Measurements from ENCODE around the gene TOX2.

Gene TOX2

GRCh38 chr20:44071057-44071456 is 156.4 kb downstream of the TOX2 start:
- FAIRE-seq, result no peak
- no peak for DNase-seq (ENCODE audit: insufficient read length, low spot score)
- TF ChIP-seq POU2F2 (IDR thresholded peaks at IDR 0.05; ENCODE audit: low read depth, low read length), result no peak
- no peak for TF ChIP-seq POLR2AphosphoS5 (IDR thresholded peaks at IDR 0.05; ENCODE audit: low read depth, low read length)
- TF ChIP-seq PAX5 (IDR thresholded peaks at IDR 0.05; ENCODE audit: insufficient read depth, low read length, severe bottlenecking), result no peak
- no peak for TF ChIP-seq SPI1 (IDR thresholded peaks at IDR 0.05; ENCODE audit: low read depth, low read length)
- no peak for TF ChIP-seq POLR2A (IDR thresholded peaks at IDR 0.05; ENCODE audit: low read depth, low read length)
- TF ChIP-seq TAF1 (IDR thresholded peaks at IDR 0.05; ENCODE audit: low read depth, low read length), result no peak

- DNase-seq (ENCODE audit: insufficient read length, low spot score) (no peak), FAIRE-seq (no peak)
- TF ChIP-seq TAF1 (IDR thresholded peaks at IDR 0.05; ENCODE audit: low read depth, low read length), result no peak
- TF ChIP-seq PAX5 (IDR thresholded peaks at IDR 0.05; ENCODE audit: insufficient read depth, low read length, severe bottlenecking), result no peak
- TF ChIP-seq POU2F2 (IDR thresholded peaks at IDR 0.05; ENCODE audit: low read depth, low read length), result no peak
- TF ChIP-seq POLR2A (IDR thresholded peaks at IDR 0.05; ENCODE audit: low read depth, low read length), result no peak
- TF ChIP-seq SPI1 (IDR thresholded peaks at IDR 0.05; ENCODE audit: low read depth, low read length), result no peak
- no peak for TF ChIP-seq POLR2AphosphoS5 (IDR thresholded peaks at IDR 0.05; ENCODE audit: low read depth, low read length)
Observed at GRCh38 chr20:44071526-44072111, 157.0 kb downstream of the TOX2 start.

DNA sequence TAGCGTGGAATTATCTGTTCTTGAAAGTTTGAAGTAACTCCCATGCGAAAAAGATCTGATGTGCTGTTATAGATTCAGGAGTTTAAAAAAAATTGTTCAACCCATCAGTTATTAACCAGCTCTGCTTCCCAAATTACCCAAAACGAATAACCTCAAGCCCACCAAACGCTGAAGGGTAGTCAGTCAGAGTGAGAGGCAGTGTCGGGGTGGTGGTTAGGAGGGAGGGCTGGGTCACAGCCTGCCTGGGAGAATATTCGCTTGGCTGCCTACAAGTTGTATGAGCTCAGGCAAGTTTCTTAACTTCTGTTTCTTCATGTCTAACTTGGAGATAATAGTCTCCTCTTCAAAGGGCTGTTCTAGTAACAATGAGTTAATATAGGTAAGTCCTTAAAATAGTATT is 157.7 kb downstream of the TOX2 start:
- no peak for TF ChIP-seq TAF1 (IDR thresholded peaks at IDR 0.05; ENCODE audit: low read depth, low read length)
- TF ChIP-seq PAX5 (IDR thresholded peaks at IDR 0.05; ENCODE audit: insufficient read depth, low read length, severe bottlenecking), result no peak
- no peak for TF ChIP-seq POU2F2 (IDR thresholded peaks at IDR 0.05; ENCODE audit: low read depth, low read length)
- no peak for TF ChIP-seq POLR2AphosphoS5 (IDR thresholded peaks at IDR 0.05; ENCODE audit: low read depth, low read length)
- DNase-seq (ENCODE audit: insufficient read length, low spot score), result no peak
- peak; percentile 56 for FAIRE-seq

DNA sequence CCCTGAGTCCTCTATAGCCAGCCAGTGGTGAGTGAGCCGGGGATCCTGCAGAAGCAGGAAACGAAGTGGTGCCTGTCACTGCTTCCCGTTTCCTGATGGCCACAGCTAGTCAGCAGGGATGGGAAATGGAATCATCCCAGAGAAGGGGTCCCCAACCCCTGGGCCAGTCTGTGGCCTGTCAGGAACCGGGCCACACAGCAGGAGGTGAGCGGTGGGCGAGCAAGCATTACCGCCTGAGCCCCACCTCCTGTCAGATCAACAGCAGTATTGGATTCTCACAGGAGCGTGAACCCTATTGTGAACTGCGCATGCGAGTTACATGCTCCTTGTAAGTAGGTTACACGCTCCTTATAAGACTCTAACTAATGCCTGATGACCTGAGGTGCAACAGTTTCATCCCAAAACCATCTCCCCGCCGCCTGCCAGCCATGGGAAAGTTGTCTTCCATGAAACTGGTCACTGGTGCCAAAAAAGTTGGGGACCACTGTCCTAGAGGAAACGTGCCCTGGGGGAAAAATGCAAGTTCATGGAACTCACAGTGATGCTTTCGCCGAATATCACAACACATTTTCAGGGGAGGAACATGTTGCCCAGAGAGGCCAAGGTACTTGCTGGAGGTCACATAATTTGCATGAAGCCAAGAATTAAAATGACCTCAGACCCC is 158.5 kb downstream of the TOX2 start:
- no peak for DNase-seq (ENCODE audit: insufficient read length, low spot score)
- FAIRE-seq, result peak; percentile 74
- TF ChIP-seq POU2F2 (IDR thresholded peaks at IDR 0.05; ENCODE audit: low read depth, low read length), result no peak
- no peak for TF ChIP-seq TAF1 (IDR thresholded peaks at IDR 0.05; ENCODE audit: low read depth, low read length)
- no peak for TF ChIP-seq POLR2A (IDR thresholded peaks at IDR 0.05; ENCODE audit: low read depth, low read length)
- TF ChIP-seq PAX5 (IDR thresholded peaks at IDR 0.05; ENCODE audit: insufficient read depth, low read length, severe bottlenecking), result no peak
- TF ChIP-seq SPI1 (IDR thresholded peaks at IDR 0.05; ENCODE audit: low read depth, low read length), result no peak
- no peak for TF ChIP-seq POLR2AphosphoS5 (IDR thresholded peaks at IDR 0.05; ENCODE audit: low read depth, low read length)

GRCh38 chr20:44073675-44074071 is 159.0 kb downstream of the TOX2 start:
- TF ChIP-seq PAX5 (IDR thresholded peaks at IDR 0.05; ENCODE audit: insufficient read depth, low read length, severe bottlenecking) (no peak), SPI1 (IDR thresholded peaks at IDR 0.05; ENCODE audit: low read depth, low read length) (no peak), POU2F2 (IDR thresholded peaks at IDR 0.05; ENCODE audit: low read depth, low read length) (no peak), TAF1 (IDR thresholded peaks at IDR 0.05; ENCODE audit: low read depth, low read length) (no peak), POLR2A (IDR thresholded peaks at IDR 0.05; ENCODE audit: low read depth, low read length) (no peak)
- no peak for DNase-seq (ENCODE audit: insufficient read length, low spot score)
- no peak for FAIRE-seq

- FAIRE-seq (no peak), DNase-seq (ENCODE audit: insufficient read length, low spot score) (no peak)
- TF ChIP-seq SPI1 (IDR thresholded peaks at IDR 0.05; ENCODE audit: low read depth, low read length) (no peak), POLR2A (IDR thresholded peaks at IDR 0.05; ENCODE audit: low read depth, low read length) (no peak), POU2F2 (IDR thresholded peaks at IDR 0.05; ENCODE audit: low read depth, low read length) (no peak), PAX5 (IDR thresholded peaks at IDR 0.05; ENCODE audit: insufficient read depth, low read length, severe bottlenecking) (no peak), POLR2AphosphoS5 (IDR thresholded peaks at IDR 0.05; ENCODE audit: low read depth, low read length) (no peak), TAF1 (IDR thresholded peaks at IDR 0.05; ENCODE audit: low read depth, low read length) (no peak)
Observed at GRCh38 chr20:44074252-44075151, 159.8 kb downstream of the TOX2 start.

- DNase-seq (ENCODE audit: insufficient read length, low spot score) (no peak), FAIRE-seq (no peak)
- TF ChIP-seq POLR2AphosphoS5 (IDR thresholded peaks at IDR 0.05; ENCODE audit: low read depth, low read length), result no peak
- no peak for TF ChIP-seq TAF1 (IDR thresholded peaks at IDR 0.05; ENCODE audit: low read depth, low read length)
- 0 out of 2 replicates have a peak, but pooled peaks have one; percentile 10 for TF ChIP-seq SPI1 (IDR thresholded peaks at IDR 0.05; ENCODE audit: low read depth, low read length)
Observed at GRCh38 chr20:44075191-44075949, 160.7 kb downstream of the TOX2 start.

- no peak for DNase-seq (ENCODE audit: insufficient read length, low spot score)
- TF ChIP-seq POLR2A (IDR thresholded peaks at IDR 0.05; ENCODE audit: low read depth, low read length), result no peak
- no peak for TF ChIP-seq SPI1 (IDR thresholded peaks at IDR 0.05; ENCODE audit: low read depth, low read length)
- no peak for TF ChIP-seq POU2F2 (IDR thresholded peaks at IDR 0.05; ENCODE audit: low read depth, low read length)
- no peak for TF ChIP-seq TAF1 (IDR thresholded peaks at IDR 0.05; ENCODE audit: low read depth, low read length)
- no peak for TF ChIP-seq PAX5 (IDR thresholded peaks at IDR 0.05; ENCODE audit: insufficient read depth, low read length, severe bottlenecking)
- TF ChIP-seq POLR2AphosphoS5 (IDR thresholded peaks at IDR 0.05; ENCODE audit: low read depth, low read length), result no peak
- FAIRE-seq, result no peak
Observed at GRCh38 chr20:44075950-44076232, 161.2 kb downstream of the TOX2 start.

- TF ChIP-seq PAX5 (IDR thresholded peaks at IDR 0.05; ENCODE audit: insufficient read depth, low read length, severe bottlenecking) (no peak), POLR2AphosphoS5 (IDR thresholded peaks at IDR 0.05; ENCODE audit: low read depth, low read length) (no peak), TAF1 (IDR thresholded peaks at IDR 0.05; ENCODE audit: low read depth, low read length) (no peak), SPI1 (IDR thresholded peaks at IDR 0.05; ENCODE audit: low read depth, low read length) (no peak), POLR2A (IDR thresholded peaks at IDR 0.05; ENCODE audit: low read depth, low read length) (no peak), POU2F2 (IDR thresholded peaks at IDR 0.05; ENCODE audit: low read depth, low read length) (no peak)
- FAIRE-seq, result no peak
- DNase-seq (ENCODE audit: insufficient read length, low spot score), result no peak
Observed at GRCh38 chr20:44079291-44079690, 164.6 kb downstream of the TOX2 start.

Data from GM12891 (cell line).